Mesothelial cell of epicardium (in vitro differentiated cells): ENCODE measurements around the gene IFNLR1. TPM values are rescaled to one million over a fixed set of nuclear protein-coding genes. Genes with fewer than 3 reads are reported as not detected.

Experiments used
- DNase-seq, 2 experiments: peaks; one replicate each; pipeline ENCODE4 v3.0.0; 2021; ENCODE audit warnings: low spot score in 2 of 2; ENCODE audit not compliant: unreplicated experiment in 2 of 2
- H3K27ac Mint-ChIP-seq: 2 replicates; pipeline ENCODE4 v1.8.0; 2021; ENCODE audit warnings: mixed read lengths
- H3K27me3 Mint-ChIP-seq: 2 replicates; pipeline ENCODE4 v1.8.0; 2021; ENCODE audit warnings: low read depth, mixed read lengths
- H3K36me3 Mint-ChIP-seq: 2 replicates; pipeline ENCODE4 v1.8.0; 2021; ENCODE audit warnings: mixed read lengths
- H3K4me1 Mint-ChIP-seq: 2 replicates; pipeline ENCODE4 v1.8.0; 2021; ENCODE audit warnings: mixed read lengths
- H3K4me3 Mint-ChIP-seq: 2 replicates; pipeline ENCODE4 v1.8.0; 2021; ENCODE audit warnings: mild to moderate bottlenecking, moderate library complexity, mixed read lengths
- H3K9me3 Mint-ChIP-seq: 2 replicates; pipeline ENCODE4 v1.8.0; 2021; ENCODE audit warnings: mixed read lengths
- CTCF ChIP-seq: fragments of 200-600 bp; sonication (generic); IDR thresholded peaks from one replicate; pipeline ENCODE4 v1.5.0; 2021; ENCODE audit warnings: antibody characterized with exemption; ENCODE audit not compliant: unreplicated experiment
- total RNA-seq: library from RNA; stranded (reverse); gene quantifications from 3 replicates; pipeline ENCODE4 v1.2.1, GENCODE V29; 2021

IFNLR1 gene
- total RNA-seq, 1 donor from 2014 or later = 12.1 TPM

- no peak overlapping the region for H3K27ac Mint-ChIP-seq
- no peak overlapping the region for H3K4me3 Mint-ChIP-seq
- no peaks in the 10 kb centered on the region for H3K27me3 Mint-ChIP-seq
- peaks cover 7% of the 10 kb centered on the region for H3K4me1 Mint-ChIP-seq
- TF ChIP-seq CTCF = no peak
- H3K36me3 Mint-ChIP-seq = no peaks in the 10 kb centered on the region
- no peak for DNase-seq
- no peaks in the 10 kb centered on the region for H3K9me3 Mint-ChIP-seq
Measured at GRCh38 chr1:24195874-24196273, 8.8 kb upstream of the IFNLR1 start.

GRCh38 chr1:24195136-24195535 is 8.0 kb upstream of the IFNLR1 start:
- no peak for DNase-seq
- no peak overlapping the region for H3K27ac Mint-ChIP-seq
- peaks cover 7% of the 10 kb centered on the region for H3K4me1 Mint-ChIP-seq
- no peak for TF ChIP-seq CTCF
- H3K27me3 Mint-ChIP-seq = no peaks in the 10 kb centered on the region
- H3K9me3 Mint-ChIP-seq = no peaks in the 10 kb centered on the region
- no peak overlapping the region for H3K4me3 Mint-ChIP-seq
- H3K36me3 Mint-ChIP-seq = no peaks in the 10 kb centered on the region

GRCh38 chr1:24193046-24193445 is 6.0 kb upstream of the IFNLR1 start:
- Mint-ChIP-seq H3K27me3 (peaks cover 11% of the 10 kb centered on the region), H3K4me1 (peaks cover 7% of the 10 kb centered on the region), H3K9me3 (no peaks in the 10 kb centered on the region), H3K36me3 (no peaks in the 10 kb centered on the region), H3K27ac (no peak overlapping the region), H3K4me3 (no peak overlapping the region)
- TF ChIP-seq CTCF = no peak
- DNase-seq = no peak

GRCh38 chr1:24191860-24192259 is 4.8 kb upstream of the IFNLR1 start:
- Mint-ChIP-seq H3K9me3 (no peaks in the 10 kb centered on the region), H3K4me1 (peaks cover 11% of the 10 kb centered on the region), H3K27ac (no peak overlapping the region), H3K27me3 (peaks cover 18% of the 10 kb centered on the region), H3K36me3 (no peaks in the 10 kb centered on the region), H3K4me3 (no peak overlapping the region)
- DNase-seq = no peak
- TF ChIP-seq CTCF = no peak

- H3K27me3 Mint-ChIP-seq = peaks cover 22% of the 10 kb centered on the region
- no peak overlapping the region for H3K4me3 Mint-ChIP-seq
- H3K4me1 Mint-ChIP-seq = peaks cover 17% of the 10 kb centered on the region
- H3K36me3 Mint-ChIP-seq = no peaks in the 10 kb centered on the region
- no peak overlapping the region for H3K27ac Mint-ChIP-seq
- no peaks in the 10 kb centered on the region for H3K9me3 Mint-ChIP-seq
- DNase-seq = no peak
- no peak for TF ChIP-seq CTCF
Measured at GRCh38 chr1:24190983-24191461, 3.9 kb upstream of the IFNLR1 start.

- no peak for TF ChIP-seq CTCF
- Mint-ChIP-seq H3K4me1 (peaks cover 17% of the 10 kb centered on the region), H3K4me3 (no peak overlapping the region), H3K9me3 (no peaks in the 10 kb centered on the region), H3K27me3 (peaks cover 22% of the 10 kb centered on the region), H3K36me3 (no peaks in the 10 kb centered on the region), H3K27ac (no peak overlapping the region)
- no peak for DNase-seq
Measured at GRCh38 chr1:24189528-24189927, 2.4 kb upstream of the IFNLR1 start.
